Spleen (tissue), 11 donors: ENCODE results near the gene ZNF160. TPM values are rescaled to one million over a fixed set of nuclear protein-coding genes. Genes with fewer than 3 reads are reported as not detected.

Experiments used
- DNase-seq: peaks from one replicate; pipeline ENCODE4 v3.0.0-alpha.2; 2020
- H3K27ac ChIP-seq, 8 donors: fragments of 200-600 bp; sonication (generic) in 7 of 8; 1 replicate in 4 of 8; 2 replicates in 4 of 8; pipeline versions ENCODE4 v1.5.0 to v1.8.0; 2016 to 2021; ENCODE audit warnings: inconsistent platforms in 4 of 8, mild to moderate bottlenecking in 4 of 8, moderate library complexity in 1 of 8
- H3K27me3 ChIP-seq, 7 donors: fragments of 200-600 bp; sonication (generic) in 6 of 7; replicated peaks in 1 of 7; 1 replicate in 4 of 7; 2 replicates in 3 of 7; pipeline versions ENCODE4 v1.5.0 to v1.8.0; 2016 to 2021; ENCODE audit warnings: inconsistent platforms in 3 of 7, mild to moderate bottlenecking in 1 of 7
- H3K36me3 ChIP-seq, 6 donors: fragments of 200-600 bp; sonication (generic) in 5 of 6; 1 replicate in 4 of 6; 2 replicates in 2 of 6; pipeline versions ENCODE4 v1.5.0 to v1.8.0; 2016 to 2021; ENCODE audit warnings: inconsistent platforms in 2 of 6
- H3K4me1 ChIP-seq, 6 donors: fragments of 200-600 bp; sonication (generic) in 5 of 6; 1 replicate in 3 of 6; 2 replicates in 3 of 6; pipeline versions ENCODE4 v1.5.0 to v1.8.0; 2016 to 2021; ENCODE audit warnings: inconsistent platforms in 3 of 6
- H3K4me3 ChIP-seq, 8 donors: fragments of 200-600 bp; sonication (generic) in 7 of 8; 1 replicate in 4 of 8; 2 replicates in 4 of 8; pipeline versions ENCODE4 v1.5.0 to v1.8.0; 2016 to 2021; ENCODE audit warnings: inconsistent platforms in 4 of 8, mild to moderate bottlenecking in 4 of 8, moderate library complexity in 2 of 8
- H3K9me3 ChIP-seq, 8 donors: fragments of 200-600 bp; sonication (generic) in 7 of 8; 1 replicate in 4 of 8; 2 replicates in 4 of 8; pipeline versions ENCODE4 v1.5.0 to v1.8.0; 2016 to 2021; ENCODE audit warnings: inconsistent platforms in 4 of 8
- CTCF ChIP-seq, 11 experiments: fragments of 200-600 bp in 7 of 11; fragments of 450-650 bp in 4 of 11; sonication (generic) in 4 of 11; IDR thresholded peaks in 8 of 11; conservative IDR thresholded peaks in 3 of 11; 1 replicate in 7 of 11; 2 replicates in 4 of 11; pipeline versions ENCODE4 v1.4.0 to v1.8.0; 2016 to 2021; ENCODE audit warnings: antibody characterized with exemption in 11 of 11, inconsistent platforms in 4 of 11, mild to moderate bottlenecking in 1 of 11
- POLR2A ChIP-seq, 3 donors: fragments of 450-650 bp; IDR thresholded peaks; one replicate each; pipeline ENCODE4 v1.5.1; 2017; ENCODE audit warnings: antibody characterized with exemption in 3 of 3, mild to moderate bottlenecking in 1 of 3
- POLR2AphosphoS5 ChIP-seq, 3 donors: sonication (generic); formaldehyde crosslinking; IDR thresholded peaks; one replicate each; pipeline ENCODE4 v1.5.1; 2017; ENCODE audit warnings: antibody characterized with exemption in 3 of 3
- WGBS, 5 donors: extraction: QIAGEN DNeasy Blood & Tissue Kit in 3 of 5; methylation state at CpG; one replicate each; pipeline versions ENCODE4 v1.1.5 to v1.1.7; 2013 to 2018; 5-methylcytosine and 5-hydroxymethylcytosine counted together
- intact Hi-C: fragments of 100-400 bp; cut with DNase I; formaldehyde crosslinking; loops from one replicate; pipeline ENCODE4 v1.15.0; 2023; ENCODE audit warnings: low total_unique reads
- polyA plus RNA-seq, 3 donors: library from polyadenylated mRNA; stranded (reverse); fragments of 200-250 nt; gene quantifications; one replicate each; pipeline ENCODE4 v1.2.1, GENCODE V29; 2013
- total RNA-seq, 7 donors: library from RNA; depleted of rRNA in 3 of 7; stranded (reverse); fragments of >200 nt in 3 of 7; fragmentation: NEBNext Ultra II Directional in 4 of 7; extraction: Animal tissue kit (Norgen Biotek cat#: 25700) in 4 of 7; gene quantifications; one replicate each; pipeline versions ENCODE4 v1.1.0 to v1.2.1, GENCODE V29; 2016 to 2021
- donor health status: healthy with polysubstance abuse.
- donor health status: DM: no; HTN: no; CAD: no; lungs with moderate emphysema.
- donor health status: DM: no; HTN: no; CAD: no.
- donor health status: Bipolar disorder and iron deficiency.
- donor health status: healthy.
- donor health status: DM: no; HTN: no; CAD: no.
- donor health status: DM: yes; HTN: yes; CAD: no.

ZNF160 gene
- total and polyA plus RNA-seq, 10 donors = 14.4 to 154 (median 87.7) TPM

- Histone ChIP-seq H3K27ac (peak overlapping the region; percentile 42 to 89 (median 76)), H3K9me3 (peaks cover 0 to 15% (median 0%) of the 10 kb centered on the region in 8 donors), H3K4me1 (peaks cover 0 to 67% (median 15%) of the 10 kb centered on the region in 6 donors), H3K4me3 (no peak overlapping the region), H3K36me3 (peaks cover 2 to 100% (median 73%) of the 10 kb centered on the region in 6 donors), H3K27me3 (no peaks in the 10 kb centered on the region)
- WGBS, 5 donors = 60 to 68% (median 62%) methylated on average over 6 of the region's 6 CpGs
- intact Hi-C loops = no loop called here
- no peak for DNase-seq
- TF ChIP-seq POLR2A (IDR thresholded peaks at IDR 0.05) (no peak), POLR2AphosphoS5 (IDR thresholded peaks at IDR 0.05) (peak in 1 of 3 donors; percentile 57)
Measured at GRCh38 chr19:53088091-53088490, 15.1 kb downstream of the ZNF160 start.

- intact Hi-C loops = no loop called here
- 21 to 55% (median 44%) methylated on average over 5 of the region's 5 CpGs for WGBS, 5 donors
- H3K36me3 ChIP-seq = peaks cover 7 to 100% (median 80%) of the 10 kb centered on the region in 6 donors
- H3K27ac ChIP-seq = peak overlapping the region in 7 of 8 donors; percentile 64 to 89 (median 77)
- peaks cover 0 to 27% (median 7%) of the 10 kb centered on the region in 8 donors for H3K9me3 ChIP-seq
- TF ChIP-seq CTCF (IDR thresholded peaks at IDR 0.05 in 8 of 11, conservative IDR thresholded peaks at IDR 0.05 in 3 of 11) (no peak), POLR2AphosphoS5 (IDR thresholded peaks at IDR 0.05) (peak in 2 of 3 donors; percentile 87 to 89), POLR2A (IDR thresholded peaks at IDR 0.05) (no peak)
- no peak overlapping the region for H3K4me3 ChIP-seq
- H3K4me1 ChIP-seq = peaks cover 0 to 60% (median 13%) of the 10 kb centered on the region in 6 donors
- no peaks in the 10 kb centered on the region for H3K27me3 ChIP-seq
- DNase-seq = peak; percentile 85
Measured at GRCh38 chr19:53086949-53087348, 16.3 kb downstream of the ZNF160 start.

GRCh38 chr19:53085496-53085895 lies 17.7 kb downstream of the ZNF160 start:
- H3K4me1 ChIP-seq = peaks cover 0 to 45% (median 7%) of the 10 kb centered on the region in 6 donors
- no peaks in the 10 kb centered on the region for H3K27me3 ChIP-seq
- peak overlapping the region in 5 of 8 donors; percentile 6 to 89 (median 78) for H3K27ac ChIP-seq
- no peak for DNase-seq
- H3K36me3 ChIP-seq = peaks cover 7 to 100% (median 73%) of the 10 kb centered on the region in 6 donors
- H3K9me3 ChIP-seq = peaks cover 0 to 41% (median 22%) of the 10 kb centered on the region in 8 donors
- intact Hi-C loops = no loop called here
- no peak overlapping the region for H3K4me3 ChIP-seq
- no peak for TF ChIP-seq POLR2A (IDR thresholded peaks at IDR 0.05)
- WGBS, 5 donors = 94 to 100% (median 96%) methylated on average over 7 of the region's 7 CpGs

- no peak for DNase-seq
- H3K27me3 ChIP-seq = no peaks in the 10 kb centered on the region
- peak overlapping the region in 2 of 8 donors; percentile 32 to 35 for H3K27ac ChIP-seq
- peaks cover 0 to 67% (median 47%) of the 10 kb centered on the region in 8 donors for H3K9me3 ChIP-seq
- peaks cover 0 to 38% (median 8%) of the 10 kb centered on the region in 6 donors for H3K4me1 ChIP-seq
- TF ChIP-seq POLR2AphosphoS5 (IDR thresholded peaks at IDR 0.05) = no peak
- no peak for TF ChIP-seq CTCF (IDR thresholded peaks at IDR 0.05 in 8 of 11, conservative IDR thresholded peaks at IDR 0.05 in 3 of 11)
- no peak for TF ChIP-seq POLR2A (IDR thresholded peaks at IDR 0.05)
- intact Hi-C loops = no loop called here
- H3K4me3 ChIP-seq = no peak overlapping the region
- WGBS, 5 donors = 90 to 98% (median 96%) methylated on average over 3 of the region's 3 CpGs
- H3K36me3 ChIP-seq = peaks cover 7 to 100% (median 67%) of the 10 kb centered on the region in 6 donors
Measured at GRCh38 chr19:53082929-53083328, 20.3 kb downstream of the ZNF160 start.

- intact Hi-C loops = loop anchor here (10.0 kb wide), 1 partner anchor 55 kb away; the partner anchor contains the start of gene ZNF415
- H3K4me1 ChIP-seq = peaks cover 0 to 32% (median 6%) of the 10 kb centered on the region in 6 donors
- peaks cover 0 to 100% (median 80%) of the 10 kb centered on the region in 8 donors for H3K9me3 ChIP-seq
- 66 to 78% (median 72%) methylated on average over 8 of the region's 8 CpGs for WGBS, 5 donors
- H3K4me3 ChIP-seq = no peak overlapping the region
- H3K27ac ChIP-seq = peak overlapping the region in 6 of 8 donors; percentile 41 to 75 (median 57)
- H3K36me3 ChIP-seq = peaks cover 7 to 100% (median 68%) of the 10 kb centered on the region in 6 donors
- H3K27me3 ChIP-seq = no peaks in the 10 kb centered on the region
- DNase-seq = no peak
- TF ChIP-seq POLR2AphosphoS5 (IDR thresholded peaks at IDR 0.05) (peak in 1 of 3 donors; percentile 9), CTCF (IDR thresholded peaks at IDR 0.05 in 8 of 11, conservative IDR thresholded peaks at IDR 0.05 in 3 of 11) (no peak), POLR2A (IDR thresholded peaks at IDR 0.05) (no peak)
Measured at GRCh38 chr19:53079313-53079924, 23.8 kb downstream of the ZNF160 start.
